ENCODE measurements around the gene PKD1.

DNA sequence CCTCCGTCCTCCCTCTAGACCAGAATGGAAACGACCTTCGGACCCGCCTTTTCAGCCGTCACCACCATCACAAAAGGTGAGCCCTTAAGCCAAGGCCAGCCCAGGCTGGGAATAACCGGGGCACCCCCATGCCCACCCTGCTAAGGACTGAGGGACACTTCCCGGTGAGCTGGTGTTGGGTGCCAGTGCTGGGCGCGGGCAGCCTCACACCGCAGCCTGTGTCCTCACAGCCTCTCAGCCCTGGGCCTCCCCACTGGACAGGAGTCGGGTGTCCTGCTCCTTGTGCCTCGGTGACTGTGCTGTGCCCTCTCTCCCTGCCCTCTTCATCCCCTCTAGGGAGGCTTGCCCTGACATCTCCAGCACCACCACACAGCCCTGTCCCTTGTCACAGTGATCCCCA lies 30.2 kb upstream of the PKD1 start:
- TF ChIP-seq, protein P1, sequence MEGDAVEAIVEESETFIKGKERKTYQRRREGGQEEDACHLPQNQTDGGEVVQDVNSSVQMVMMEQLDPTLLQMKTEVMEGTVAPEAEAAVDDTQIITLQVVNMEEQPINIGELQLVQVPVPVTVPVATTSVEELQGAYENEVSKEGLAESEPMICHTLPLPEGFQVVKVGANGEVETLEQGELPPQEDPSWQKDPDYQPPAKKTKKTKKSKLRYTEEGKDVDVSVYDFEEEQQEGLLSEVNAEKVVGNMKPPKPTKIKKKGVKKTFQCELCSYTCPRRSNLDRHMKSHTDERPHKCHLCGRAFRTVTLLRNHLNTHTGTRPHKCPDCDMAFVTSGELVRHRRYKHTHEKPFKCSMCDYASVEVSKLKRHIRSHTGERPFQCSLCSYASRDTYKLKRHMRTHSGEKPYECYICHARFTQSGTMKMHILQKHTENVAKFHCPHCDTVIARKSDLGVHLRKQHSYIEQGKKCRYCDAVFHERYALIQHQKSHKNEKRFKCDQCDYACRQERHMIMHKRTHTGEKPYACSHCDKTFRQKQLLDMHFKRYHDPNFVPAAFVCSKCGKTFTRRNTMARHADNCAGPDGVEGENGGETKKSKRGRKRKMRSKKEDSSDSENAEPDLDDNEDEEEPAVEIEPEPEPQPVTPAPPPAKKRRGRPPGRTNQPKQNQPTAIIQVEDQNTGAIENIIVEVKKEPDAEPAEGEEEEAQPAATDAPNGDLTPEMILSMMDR (IDR thresholded peaks at IDR 0.05), result no peak
- TF ChIP-seq ZFX (IDR thresholded peaks at IDR 0.05; ENCODE audit: borderline replicate concordance), result no peak
